GM12872 (cell line): ENCODE results near the gene NLGN4Y.

Source experiments
- TF ChIP-seq, protein P1 (sequence below): IDR thresholded peaks from 3 replicates; pipeline ENCODE4 v1.5.1; 2011; ENCODE audit warnings: low read depth, mild to moderate bottlenecking, low read length, moderate library complexity; ENCODE audit not compliant: insufficient read depth

NLGN4Y gene

GRCh38 chrY:14644157-14644952 lies 120.0 kb downstream of the NLGN4Y start:
- TF ChIP-seq, protein P1, sequence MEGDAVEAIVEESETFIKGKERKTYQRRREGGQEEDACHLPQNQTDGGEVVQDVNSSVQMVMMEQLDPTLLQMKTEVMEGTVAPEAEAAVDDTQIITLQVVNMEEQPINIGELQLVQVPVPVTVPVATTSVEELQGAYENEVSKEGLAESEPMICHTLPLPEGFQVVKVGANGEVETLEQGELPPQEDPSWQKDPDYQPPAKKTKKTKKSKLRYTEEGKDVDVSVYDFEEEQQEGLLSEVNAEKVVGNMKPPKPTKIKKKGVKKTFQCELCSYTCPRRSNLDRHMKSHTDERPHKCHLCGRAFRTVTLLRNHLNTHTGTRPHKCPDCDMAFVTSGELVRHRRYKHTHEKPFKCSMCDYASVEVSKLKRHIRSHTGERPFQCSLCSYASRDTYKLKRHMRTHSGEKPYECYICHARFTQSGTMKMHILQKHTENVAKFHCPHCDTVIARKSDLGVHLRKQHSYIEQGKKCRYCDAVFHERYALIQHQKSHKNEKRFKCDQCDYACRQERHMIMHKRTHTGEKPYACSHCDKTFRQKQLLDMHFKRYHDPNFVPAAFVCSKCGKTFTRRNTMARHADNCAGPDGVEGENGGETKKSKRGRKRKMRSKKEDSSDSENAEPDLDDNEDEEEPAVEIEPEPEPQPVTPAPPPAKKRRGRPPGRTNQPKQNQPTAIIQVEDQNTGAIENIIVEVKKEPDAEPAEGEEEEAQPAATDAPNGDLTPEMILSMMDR = no peak

GRCh38 chrY:14679181-14679580 lies 154.9 kb downstream of the NLGN4Y start:
- TF ChIP-seq, protein P1 = no peak

- TF ChIP-seq, protein P1 = no peak
Observed at GRCh38 chrY:14694543-14694942, 170.2 kb downstream of the NLGN4Y start.

GRCh38 chrY:14708158-14708557 lies 183.8 kb downstream of the NLGN4Y start:
- TF ChIP-seq, protein P1 = no peak

DNA sequence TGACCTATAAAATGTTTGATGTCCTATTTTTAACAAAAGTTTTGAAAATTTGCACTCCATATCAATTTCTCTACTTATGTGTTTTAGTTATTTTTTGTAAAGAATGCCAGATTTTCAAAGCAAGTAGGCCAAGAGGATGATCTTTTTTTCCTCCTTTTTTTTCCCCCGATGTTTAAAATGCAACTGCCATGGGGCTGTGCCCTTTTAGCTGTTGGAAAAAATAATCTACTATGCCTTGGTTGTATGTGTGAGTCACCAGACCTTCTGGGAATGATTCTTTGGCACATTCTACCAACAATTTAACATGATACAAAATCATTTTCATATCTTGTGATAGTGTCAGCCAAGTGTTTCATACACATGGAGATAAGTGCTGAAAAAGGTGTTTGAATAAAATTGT lies 217.3 kb downstream of the NLGN4Y start:
- TF ChIP-seq, protein P1 = no peak

GRCh38 chrY:14748329-14748728 lies 224.0 kb downstream of the NLGN4Y start:
- TF ChIP-seq, protein P1 = no peak

DNA sequence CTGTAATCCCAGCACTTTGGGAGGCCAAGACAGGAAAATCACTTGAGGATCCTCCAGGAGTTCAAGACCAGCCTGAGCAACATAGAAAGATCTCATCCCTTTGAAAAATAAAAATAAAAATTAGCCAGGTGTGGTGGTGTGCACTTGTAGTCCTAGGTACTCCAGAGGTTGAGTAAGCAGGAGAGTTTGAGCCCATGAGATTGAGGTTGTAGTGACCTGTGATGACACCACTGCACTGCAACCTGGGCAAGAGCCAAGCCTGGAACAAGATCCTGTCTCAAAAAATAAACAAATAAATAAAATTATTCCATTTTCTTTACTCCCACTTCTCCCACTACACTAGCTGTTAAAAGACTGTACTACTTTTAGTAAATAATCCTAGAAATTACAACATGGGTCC lies 231.2 kb downstream of the NLGN4Y start:
- TF ChIP-seq, protein P1 = no peak
